Activated CD8-positive, alpha-beta T cell treated with anti-CD3 and anti-CD28 coated beads for 36 hours (primary cell): Measurements from ENCODE around the gene TEX261. TPM values are rescaled to one million over a fixed set of nuclear protein-coding genes. Genes with fewer than 3 reads are reported as not detected.

Source experiments
- ATAC-seq: fragments of 200-7000 bp; cut with Tn5 transposase; one replicate; pipeline ENCODE4 v1.10.0; 2021; ENCODE audit warnings: mild to moderate bottlenecking, moderate library complexity
- CTCF ChIA-PET: fragments of 350-600 bp; sonication (Branson Sonifier 250); formaldehyde crosslinking; loops from one replicate; lab custom pipeline; 2021; ENCODE audit warnings: antibody characterized with exemption; lab: Charles Lee
- POLR2A ChIA-PET: fragments of 350-600 bp; sonication (Branson Sonifier 250); formaldehyde crosslinking; loops from one replicate; lab custom pipeline; 2021; ENCODE audit warnings: antibody characterized with exemption; lab: Charles Lee
- DNase-seq: peaks from one replicate; pipeline ENCODE4 v3.0.0-alpha.2; 2020
- H3K27ac Mint-ChIP-seq: one replicate; pipeline ENCODE4 v1.8.0; 2021; ENCODE audit warnings: mild to moderate bottlenecking, mixed read lengths
- H3K27me3 Mint-ChIP-seq: one replicate; pipeline ENCODE4 v1.8.0; 2021; ENCODE audit warnings: mixed read lengths
- H3K36me3 Mint-ChIP-seq: one replicate; pipeline ENCODE4 v1.8.0; 2021; ENCODE audit warnings: low read depth, mixed read lengths
- H3K4me1 Mint-ChIP-seq: one replicate; pipeline ENCODE4 v1.8.0; 2021; ENCODE audit warnings: low read depth, mixed read lengths
- H3K4me3 Mint-ChIP-seq: one replicate; pipeline ENCODE4 v1.8.0; 2021; ENCODE audit warnings: mild to moderate bottlenecking, moderate library complexity, mixed read lengths
- H3K9me3 Mint-ChIP-seq: one replicate; pipeline ENCODE4 v1.8.0; 2021; ENCODE audit warnings: mixed read lengths
- CTCF ChIP-seq: fragments of 200-600 bp; IDR thresholded peaks from one replicate; pipeline ENCODE4 v1.8.0; 2022; ENCODE audit warnings: antibody characterized with exemption, mild to moderate bottlenecking
- intact Hi-C: fragments of 100-400 bp; cut with micrococcal nuclease; formaldehyde crosslinking; loops from one replicate; pipeline ENCODE4 v1.10.0; 2022
- total RNA-seq, 2 experiments: library from RNA; stranded (reverse); gene quantifications; one replicate each; pipeline ENCODE4 v1.2.3, GENCODE V29; 2021

The TEX261 gene
- total RNA-seq, 2 experiments from 2014 or later, result 38.8 to 39.9 TPM

- intact Hi-C loops, result no loop called here
- Mint-ChIP-seq H3K4me3 (no peak overlapping the region), H3K4me1 (peaks cover 13% of the 10 kb centered on the region), H3K27me3 (no peaks in the 10 kb centered on the region), H3K27ac (peak overlapping the region; percentile 14), H3K36me3 (peaks cover 35% of the 10 kb centered on the region), H3K9me3 (no peaks in the 10 kb centered on the region)
- no peak for TF ChIP-seq CTCF
- CTCF ChIA-PET, result interaction anchor here (1.1 to 6.0 kb wide), 9 partner anchors 7 to 39 kb away, joined by 3 to 60 read pairs (median 5); no protein-coding TSS in a partner anchor
- DNase-seq (no peak), ATAC-seq (no peak)
- POLR2A ChIA-PET, result no interaction called here
Observed at GRCh38 chr2:70986499-70987189, 8.0 kb downstream of the TEX261 start.

- Mint-ChIP-seq H3K4me1 (peaks cover 10% of the 10 kb centered on the region), H3K27me3 (no peaks in the 10 kb centered on the region)
- CTCF ChIA-PET, result interaction anchor here (1.2 to 6.0 kb wide), 8 partner anchors 8 to 39 kb away, joined by 3 to 60 read pairs (median 10); no protein-coding TSS in a partner anchor
Observed at GRCh38 chr2:70985956-70986355, 8.7 kb downstream of the TEX261 start.

GRCh38 chr2:70985283-70985688 lies 9.4 kb downstream of the TEX261 start:
- no peaks in the 10 kb centered on the region for H3K9me3 Mint-ChIP-seq
- ChIA-PET POLR2A (interaction anchor here (0.9 to 1.9 kb wide), 2 partner anchors 8 to 21 kb away, joined by 3 to 5 read pairs; no protein-coding TSS in a partner anchor), CTCF (interaction anchor here (0.7 to 6.0 kb wide), 13 partner anchors 9 to 117 kb away, joined by 3 to 60 read pairs (median 5); no protein-coding TSS in a partner anchor)
- DNase-seq (no peak), ATAC-seq (no peak)
- H3K27ac Mint-ChIP-seq, result peak overlapping the region; percentile 25
- intact Hi-C loops, result no loop called here
- H3K36me3 Mint-ChIP-seq, result peaks cover 30% of the 10 kb centered on the region
- H3K27me3 Mint-ChIP-seq, result no peaks in the 10 kb centered on the region
- H3K4me1 Mint-ChIP-seq, result peaks cover 10% of the 10 kb centered on the region
- H3K4me3 Mint-ChIP-seq, result no peak overlapping the region
- no peak for TF ChIP-seq CTCF

More at GRCh38 chr2:70985956-70986355, 8.7 kb downstream of the TEX261 start:
- H3K4me3 Mint-ChIP-seq, result no peak overlapping the region
- no peak overlapping the region for H3K27ac Mint-ChIP-seq
- DNase-seq (no peak), ATAC-seq (no peak)
- POLR2A ChIA-PET, result interaction anchor here (1.9 kb wide), 1 partner anchor 8 kb away, joined by 5 read pairs; no protein-coding TSS in a partner anchor
- intact Hi-C loops, result no loop called here
- TF ChIP-seq CTCF, result no peak
- H3K36me3 Mint-ChIP-seq, result peaks cover 30% of the 10 kb centered on the region
- no peaks in the 10 kb centered on the region for H3K9me3 Mint-ChIP-seq

GRCh38 chr2:70984576-70985282 lies 9.9 kb downstream of the TEX261 start:
- peaks cover 10% of the 10 kb centered on the region for H3K4me1 Mint-ChIP-seq
- H3K36me3 Mint-ChIP-seq, result peaks cover 30% of the 10 kb centered on the region
- intact Hi-C loops, result no loop called here
- no peaks in the 10 kb centered on the region for H3K9me3 Mint-ChIP-seq
- DNase-seq, result peak; percentile 88
- POLR2A ChIA-PET, result interaction anchor here (0.5 to 1.9 kb wide), 6 partner anchors 9 to 148 kb away, joined by 3 to 5 read pairs (median 4); no protein-coding TSS in a partner anchor
- peak; percentile 92 for TF ChIP-seq CTCF
- no peaks in the 10 kb centered on the region for H3K27me3 Mint-ChIP-seq
- peak; percentile 100 for ATAC-seq
- no peak overlapping the region for H3K27ac Mint-ChIP-seq
- CTCF ChIA-PET, result interaction anchor here (0.7 to 6.0 kb wide), 14 partner anchors 8 to 127 kb away, joined by 3 to 60 read pairs (median 5); no protein-coding TSS in a partner anchor
- H3K4me3 Mint-ChIP-seq, result no peak overlapping the region
